RWPE1 (cell line): ENCODE data around the gene WSB1.

Source experiments
- CTCF ChIA-PET: fragments of 350-600 bp; sonication (Branson Sonifier 250); formaldehyde crosslinking; extraction: SDS; loops from one replicate; lab custom pipeline; 2021; lab: Yijun Ruan, JAX
- POLR2A ChIA-PET: fragments of 400-600 bp; formaldehyde crosslinking; extraction: SDS; loops from one replicate; lab custom pipeline; 2020; ENCODE audit warnings: antibody characterized with exemption; ENCODE audit not compliant: low non-redundant PET; lab: Yijun Ruan, JAX
- DNase-seq: peaks from one replicate; pipeline ENCODE4 v3.0.0; 2012; ENCODE audit warnings: low spot score
- H3K27ac ChIP-seq: fragments of 450-650 bp; 2 replicates; pipeline ENCODE4 v1.5.1; 2017
- CTCF ChIP-seq: fragments of 450-650 bp; conservative IDR thresholded peaks from 2 replicates; pipeline ENCODE4 v1.5.1; 2017; ENCODE audit warnings: low read depth, mild to moderate bottlenecking

The WSB1 gene

GRCh38 chr17:27306276-27306835 is 12.4 kb downstream of the WSB1 start:
- ChIA-PET CTCF (no interaction called here), POLR2A (no interaction called here)
- no peak overlapping the region for H3K27ac ChIP-seq
- TF ChIP-seq CTCF = no peak
- no peak for DNase-seq

GRCh38 chr17:27310565-27311110 is 16.7 kb downstream of the WSB1 start:
- ChIA-PET CTCF (interaction anchor here (0.5 kb wide), 1 partner anchor 18 kb away, joined by 3 read pairs; no protein-coding TSS in a partner anchor), POLR2A (no interaction called here)
- no peak overlapping the region for H3K27ac ChIP-seq
- TF ChIP-seq CTCF = no peak
- no peak for DNase-seq

GRCh38 chr17:27313301-27313700 is 19.4 kb downstream of the WSB1 start:
- H3K27ac ChIP-seq = no peak overlapping the region
- ChIA-PET POLR2A (no interaction called here), CTCF (no interaction called here)
- no peak for DNase-seq
- TF ChIP-seq CTCF = no peak

- DNase-seq = no peak
- H3K27ac ChIP-seq = 0 out of 2 replicates have a peak overlapping the region, but pooled peaks have one; percentile 31
- ChIA-PET CTCF (no interaction called here), POLR2A (no interaction called here)
- TF ChIP-seq CTCF = no peak
Observed at GRCh38 chr17:27315322-27315721, 21.4 kb downstream of the WSB1 start.

- TF ChIP-seq CTCF = no peak
- CTCF ChIA-PET = interaction anchor here (0.7 kb wide), 1 partner anchor 79 kb away, joined by 3 read pairs; no protein-coding TSS in a partner anchor
- no peak for DNase-seq
- POLR2A ChIA-PET = no interaction called here
- H3K27ac ChIP-seq = no peak overlapping the region
Observed at GRCh38 chr17:27315796-27316465, 22.0 kb downstream of the WSB1 start.

GRCh38 chr17:27318228-27318627 is 24.3 kb downstream of the WSB1 start:
- no peak for DNase-seq
- CTCF ChIA-PET = interaction anchor here (0.6 kb wide), 1 partner anchor 83 kb away, joined by 3 read pairs; no protein-coding TSS in a partner anchor
- no peak for TF ChIP-seq CTCF
- POLR2A ChIA-PET = no interaction called here
- H3K27ac ChIP-seq = 0 out of 2 replicates have a peak overlapping the region, but pooled peaks have one; percentile 34
